Neural progenitor cell (in vitro differentiated cells): ENCODE results near the gene PTGDS. TPM values are rescaled to one million over a fixed set of nuclear protein-coding genes. Genes with fewer than 3 reads are reported as not detected.

Experiments
- DNase-seq: peaks from one replicate; pipeline ENCODE4 v3.0.0-alpha.2; 2016; ENCODE audit warnings: low spot score
- H2AFZ ChIP-seq: fragments of 200-600 bp; sonication (generic); replicated peaks from 2 replicates; pipeline ENCODE4 v1.6.1; 2016; ENCODE audit warnings: antibody characterized with exemption
- H3F3A ChIP-seq: fragments of 200-600 bp; sonication (generic); 2 replicates; pipeline ENCODE4 v1.6.1; 2016; ENCODE audit warnings: antibody characterized with exemption, low read depth
- H3K27ac ChIP-seq: fragments of 200-600 bp; sonication (generic); 2 replicates; pipeline ENCODE4 v1.5.1; 2016; ENCODE audit warnings: mild to moderate bottlenecking
- H3K27me3 ChIP-seq: fragments of 200-600 bp; sonication (generic); 2 replicates; pipeline ENCODE4 v1.6.1; 2016; ENCODE audit warnings: mild to moderate bottlenecking, moderate library complexity
- H3K36me3 ChIP-seq: fragments of 200-600 bp; sonication (generic); 2 replicates; pipeline ENCODE4 v1.5.1; 2016
- H3K4me1 ChIP-seq: fragments of 200-600 bp; sonication (generic); 2 replicates; pipeline ENCODE4 v1.6.1; 2016; ENCODE audit warnings: mixed run types
- H3K4me2 ChIP-seq: fragments of 200-600 bp; sonication (generic); 2 replicates; pipeline ENCODE4 v1.6.1; 2016
- H3K4me3 ChIP-seq: fragments of 200-600 bp; sonication (generic); 2 replicates; pipeline ENCODE4 v1.5.1; 2016
- H3K79me2 ChIP-seq: fragments of 200-600 bp; sonication (generic); 2 replicates; pipeline ENCODE4 v1.6.1; 2016; ENCODE audit warnings: low read depth
- H3K9ac ChIP-seq: fragments of 200-600 bp; sonication (generic); 2 replicates; pipeline ENCODE4 v1.6.1; 2016
- H3K9me3 ChIP-seq: fragments of 200-600 bp; sonication (generic); 2 replicates; pipeline ENCODE4 v1.5.1; 2016; ENCODE audit warnings: low read depth
- H4K20me1 ChIP-seq: fragments of 200-600 bp; sonication (generic); 2 replicates; pipeline ENCODE4 v1.6.1; 2016; ENCODE audit warnings: low read depth
- H3K27ac Mint-ChIP-seq: 3 replicates; pipeline ENCODE4 v1.8.0; 2021; ENCODE audit warnings: mixed read lengths
- H3K27me3 Mint-ChIP-seq: 2 replicates; pipeline ENCODE4 v1.8.0; 2022; ENCODE audit warnings: low read depth, mild to moderate bottlenecking, inconsistent platforms, moderate library complexity, mixed read lengths; ENCODE audit not compliant: insufficient read depth
- H3K36me3 Mint-ChIP-seq: 3 replicates; pipeline ENCODE4 v1.8.0; 2021; ENCODE audit warnings: mixed read lengths
- H3K4me1 Mint-ChIP-seq: 3 replicates; pipeline ENCODE4 v1.8.0; 2021; ENCODE audit warnings: mixed read lengths
- H3K4me3 Mint-ChIP-seq: 3 replicates; pipeline ENCODE4 v1.8.0; 2021; ENCODE audit warnings: mild to moderate bottlenecking, moderate library complexity, mixed read lengths
- H3K9me3 Mint-ChIP-seq: 3 replicates; pipeline ENCODE4 v1.8.0; 2020; ENCODE audit warnings: mixed read lengths
- CTCF ChIP-seq: fragments of 200-600 bp; sonication (generic); IDR thresholded peaks from 2 replicates; pipeline ENCODE4 v1.5.1; 2017; ENCODE audit warnings: antibody characterized with exemption, mild to moderate bottlenecking
- EZH2 ChIP-seq: fragments of 200-600 bp; sonication (generic); IDR thresholded peaks from 2 replicates; pipeline ENCODE4 v1.6.1; 2017; ENCODE audit warnings: antibody characterized with exemption, mild to moderate bottlenecking, moderate library complexity
- EZH2phosphoT487 ChIP-seq: fragments of 200-600 bp; sonication (generic); IDR thresholded peaks from 2 replicates; pipeline ENCODE4 v1.6.1; 2017; ENCODE audit warnings: antibody characterized with exemption
- total RNA-seq: library from RNA; depleted of rRNA; stranded (reverse); fragments of >200 nt; gene quantifications from 2 replicates; pipeline ENCODE4 v1.2.3, GENCODE V29; 2015; ENCODE audit warnings: low replicate concordance

Gene PTGDS
- total RNA-seq, 1 donor from 2014 or later = not detected

DNA sequence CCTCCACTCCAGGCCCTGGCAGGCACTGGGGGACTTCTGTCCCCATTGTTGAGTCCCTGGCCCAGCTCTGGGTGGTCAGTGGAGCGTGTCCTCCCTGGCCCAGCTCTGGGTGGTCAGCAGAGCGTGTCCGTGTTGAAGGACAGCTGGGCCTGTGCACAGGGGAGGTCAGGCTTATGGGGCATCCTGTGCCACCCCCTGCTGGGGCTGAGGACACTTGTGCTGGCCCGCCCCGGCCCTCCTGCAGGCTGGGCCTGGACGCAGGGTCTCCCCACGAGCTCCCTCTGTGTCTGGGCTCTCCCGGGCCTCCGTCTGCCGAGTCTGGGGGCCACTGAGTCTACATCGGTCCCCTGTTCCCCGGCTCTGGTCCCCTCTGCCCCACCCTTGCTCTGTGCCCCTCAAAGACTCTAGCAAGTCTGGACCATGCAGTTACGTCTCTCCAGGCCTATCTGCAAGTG, 30.5 kb downstream of the PTGDS start:
- Mint-ChIP-seq H3K4me3 (no peak overlapping the region), H3K36me3 (peaks cover 1% of the 10 kb centered on the region), H3K9me3 (peaks cover 7% of the 10 kb centered on the region), H3K27ac (no peak overlapping the region), H3K4me1 (no peaks in the 10 kb centered on the region), H3K27me3 (peaks cover 12% of the 10 kb centered on the region)
- TF ChIP-seq EZH2 (no peak), EZH2phosphoT487 (no peak), CTCF (no peak)
- Histone ChIP-seq H3F3A (no peaks in the 10 kb centered on the region), H3K36me3 (no peaks in the 10 kb centered on the region), H3K4me2 (no peak overlapping the region), H3K27ac (no peak overlapping the region), H3K4me1 (no peaks in the 10 kb centered on the region), H2AFZ (no peak overlapping the region), H3K79me2 (no peaks in the 10 kb centered on the region), H3K4me3 (no peak overlapping the region), H3K27me3 (no peaks in the 10 kb centered on the region), H3K9me3 (no peaks in the 10 kb centered on the region), H4K20me1 (no peaks in the 10 kb centered on the region), H3K9ac (no peak overlapping the region)
- no peak for DNase-seq

DNA sequence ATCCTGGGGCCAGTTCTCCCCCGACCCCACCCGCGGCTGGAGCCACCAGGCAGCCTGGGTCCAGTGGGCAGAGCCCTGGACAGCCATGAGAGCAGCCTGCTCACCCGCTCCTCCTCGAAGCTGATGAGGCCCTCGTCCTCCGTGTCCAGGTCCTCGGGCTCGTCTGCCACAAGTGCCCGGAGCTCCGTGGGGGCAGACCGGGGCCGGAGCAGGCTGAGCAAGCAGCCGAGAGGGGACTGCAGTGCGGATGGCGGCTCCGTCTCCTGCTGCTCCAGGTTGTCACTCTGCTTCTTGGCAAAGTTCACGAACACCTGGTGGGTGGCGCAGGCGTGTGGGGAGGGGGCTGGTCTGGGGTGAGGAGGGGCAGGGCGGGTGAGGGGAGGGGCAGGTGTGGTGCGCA, 31.0 kb downstream of the PTGDS start:
- Histone ChIP-seq H4K20me1 (no peaks in the 10 kb centered on the region), H3K9ac (no peak overlapping the region), H3F3A (no peaks in the 10 kb centered on the region), H3K79me2 (no peaks in the 10 kb centered on the region), H3K4me1 (no peaks in the 10 kb centered on the region), H3K36me3 (no peaks in the 10 kb centered on the region), H3K4me2 (no peak overlapping the region), H2AFZ (no peak overlapping the region), H3K27ac (no peak overlapping the region), H3K27me3 (no peaks in the 10 kb centered on the region), H3K9me3 (no peaks in the 10 kb centered on the region), H3K4me3 (no peak overlapping the region)
- H3K9me3 Mint-ChIP-seq = peaks cover 7% of the 10 kb centered on the region
- H3K27ac Mint-ChIP-seq = no peak overlapping the region
- TF ChIP-seq CTCF = no peak
- TF ChIP-seq EZH2phosphoT487 = no peak
- no peak for TF ChIP-seq EZH2
- no peak for DNase-seq
- no peaks in the 10 kb centered on the region for H3K4me1 Mint-ChIP-seq
- peaks cover 1% of the 10 kb centered on the region for H3K36me3 Mint-ChIP-seq
- no peak overlapping the region for H3K4me3 Mint-ChIP-seq
- H3K27me3 Mint-ChIP-seq = peaks cover 12% of the 10 kb centered on the region

- peaks cover 7% of the 10 kb centered on the region for H3K9me3 Mint-ChIP-seq
- Histone ChIP-seq H3K4me2 (no peak overlapping the region), H3K79me2 (no peaks in the 10 kb centered on the region)
These were observed 31.9 kb downstream of the PTGDS start for GRCh38 chr9:137009217-137009616.

More at GRCh38 chr9:137009217-137009616, 31.9 kb downstream of the PTGDS start:
- H3K36me3 Mint-ChIP-seq = peaks cover 1% of the 10 kb centered on the region
- H2AFZ ChIP-seq = no peak overlapping the region
- no peaks in the 10 kb centered on the region for H3K4me1 ChIP-seq
- H3K27me3 Mint-ChIP-seq = peaks cover 9% of the 10 kb centered on the region
- no peaks in the 10 kb centered on the region for H3K4me1 Mint-ChIP-seq
- H3K4me3 Mint-ChIP-seq = no peak overlapping the region
- no peaks in the 10 kb centered on the region for H3F3A ChIP-seq
- no peaks in the 10 kb centered on the region for H4K20me1 ChIP-seq
- H3K27ac Mint-ChIP-seq = no peak overlapping the region
- no peaks in the 10 kb centered on the region for H3K36me3 ChIP-seq
- H3K9ac ChIP-seq = no peak overlapping the region
- no peak overlapping the region for H3K4me3 ChIP-seq
- H3K9me3 ChIP-seq = no peaks in the 10 kb centered on the region
- no peak overlapping the region for H3K27ac ChIP-seq
- TF ChIP-seq EZH2 (no peak), EZH2phosphoT487 (no peak), CTCF (no peak)
- DNase-seq = no peak
- H3K27me3 ChIP-seq = no peaks in the 10 kb centered on the region
